Measurements from ENCODE around the gene ALDH4A1.
"Not testable (repeated sequence)": the region's sequence is repeated elsewhere in the genome, so short reads cannot be mapped to it uniquely, and the experiment has no call there.

The ALDH4A1 gene

DNA sequence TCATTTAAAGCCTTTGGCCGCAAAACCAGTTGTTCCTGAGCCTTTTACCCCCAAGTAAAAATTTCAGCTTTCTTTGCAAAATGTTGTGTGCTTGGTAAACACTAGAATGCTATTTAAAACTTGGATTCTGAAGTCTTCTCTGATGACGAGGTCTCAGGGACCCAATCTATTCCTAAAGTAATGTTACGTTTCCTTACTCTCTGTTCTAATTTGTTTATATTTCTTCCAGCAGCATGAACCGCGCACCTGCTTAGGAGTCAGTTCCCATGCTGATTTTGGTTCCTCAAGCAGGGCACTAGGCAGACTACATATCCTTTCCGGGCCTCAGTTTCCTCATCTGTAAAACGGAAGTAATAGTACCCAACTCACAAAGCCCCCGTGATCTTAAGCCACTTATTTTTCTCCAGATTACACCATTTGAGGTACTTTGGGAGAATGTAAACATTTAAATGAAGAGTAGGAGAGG, 969 bp upstream of the ALDH4A1 start:
- no peaks in the 10 kb centered on the region for H3K9me3 ChIP-seq (ENCODE audit: control insufficient read depth in 1 of 2, low read length in 2 of 2)
- no peaks in the 10 kb centered on the region for H3K27me3 ChIP-seq (ENCODE audit: low read depth, low read length)
- no peaks in the 10 kb centered on the region for H3K36me3 ChIP-seq (ENCODE audit: control insufficient read depth in 1 of 2, insufficient read depth in 2 of 2, low read length in 2 of 2)
- H3K27ac ChIP-seq (ENCODE audit: low read length), result peak overlapping the region; percentile 89
- H3K4me1 ChIP-seq (ENCODE audit: control insufficient read depth in 1 of 2, insufficient read depth in 2 of 2, low read length in 2 of 2), result peaks cover 4 to 29% of the 10 kb centered on the region in 2 donors
- H3K4me3 ChIP-seq (ENCODE audit: low read depth in 1 of 2, low read length in 2 of 2), result peak overlapping the region; percentile 75 to 79

DNA sequence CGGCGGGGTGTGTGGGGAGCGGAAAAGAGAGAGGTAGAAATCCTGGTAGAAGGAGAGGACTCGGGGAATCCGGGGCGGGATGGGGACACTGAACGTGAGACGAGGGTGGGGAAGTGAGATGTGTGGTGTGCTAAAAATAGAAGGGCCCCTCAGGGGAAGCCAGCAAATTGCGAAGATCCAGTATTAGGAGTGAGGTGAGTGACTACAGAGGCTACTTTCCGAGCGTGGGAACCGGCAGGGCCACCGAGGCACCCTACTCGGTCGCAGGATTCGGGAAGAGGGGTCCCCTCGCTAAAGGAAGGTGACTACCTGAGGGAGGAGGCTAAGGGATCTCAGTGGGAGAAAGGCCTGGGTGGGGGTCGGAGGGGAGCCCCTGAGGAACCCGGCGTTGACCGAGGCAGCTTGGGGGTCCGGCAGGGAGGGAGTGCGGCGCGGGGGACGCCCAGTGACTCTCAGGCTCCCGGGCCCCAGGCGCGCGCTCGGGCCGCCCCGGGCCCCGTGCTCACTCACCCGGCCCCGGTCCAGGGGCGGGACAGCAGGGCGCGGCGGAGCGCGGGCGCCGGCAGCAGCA, 318 bp downstream of the ALDH4A1 start:
- Histone ChIP-seq H3K4me1 (ENCODE audit: control insufficient read depth in 1 of 2, insufficient read depth in 2 of 2, low read length in 2 of 2) (peaks cover 4 to 17% of the 10 kb centered on the region in 2 donors), H3K4me3 (ENCODE audit: low read depth in 1 of 2, low read length in 2 of 2) (peak overlapping the region; percentile 75 to 79), H3K36me3 (ENCODE audit: control insufficient read depth in 1 of 2, insufficient read depth in 2 of 2, low read length in 2 of 2) (no peaks in the 10 kb centered on the region), H3K27me3 (ENCODE audit: low read depth, low read length) (no peaks in the 10 kb centered on the region), H3K9me3 (ENCODE audit: control insufficient read depth in 1 of 2, low read length in 2 of 2) (no peaks in the 10 kb centered on the region), H3K27ac (ENCODE audit: low read length) (peak overlapping the region; percentile 89)

DNA sequence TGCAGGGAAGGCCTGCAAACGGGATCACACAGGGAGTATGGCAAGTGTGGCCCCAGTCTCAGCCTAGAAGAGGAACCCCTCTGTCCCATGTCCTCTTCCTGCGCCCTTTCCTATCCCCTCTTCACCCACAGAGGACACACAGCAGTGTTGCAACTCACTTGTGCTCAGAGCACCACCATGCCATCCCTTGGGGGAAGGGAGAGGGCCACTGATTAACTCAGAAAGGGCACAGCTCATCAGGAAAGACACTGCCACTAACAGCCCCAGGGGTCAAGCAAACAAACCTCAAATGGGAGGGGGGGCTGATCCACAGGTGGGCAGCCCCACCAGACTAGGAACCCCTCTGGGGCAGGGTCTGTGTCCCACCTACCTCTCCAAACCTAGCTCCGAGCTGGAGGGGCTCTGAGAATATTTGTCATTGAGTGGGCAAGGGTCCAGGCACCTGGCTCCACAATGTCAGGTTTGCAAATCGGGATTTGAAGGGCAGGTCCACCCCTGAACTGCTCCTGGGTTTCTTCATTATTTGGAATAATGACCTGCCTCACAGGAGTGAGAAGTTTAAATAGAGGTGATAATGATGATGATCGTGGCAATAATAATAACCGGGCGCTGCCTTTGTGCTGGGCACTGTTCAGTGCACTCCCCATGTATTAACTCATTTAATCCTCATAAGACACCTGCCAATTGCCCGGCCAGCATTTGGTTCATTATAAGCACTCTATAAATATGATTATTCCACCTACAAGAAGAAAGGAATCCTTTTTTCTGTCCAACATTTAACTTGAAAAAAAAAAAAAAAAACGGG, 1.0 kb downstream of the ALDH4A1 start:
- peaks cover 4 to 13% of the 10 kb centered on the region in 2 donors for H3K4me1 ChIP-seq (ENCODE audit: control insufficient read depth in 1 of 2, insufficient read depth in 2 of 2, low read length in 2 of 2)
- H3K27me3 ChIP-seq (ENCODE audit: low read depth, low read length), result no peaks in the 10 kb centered on the region
- peak overlapping the region; percentile 75 to 79 for H3K4me3 ChIP-seq (ENCODE audit: low read depth in 1 of 2, low read length in 2 of 2)
- no peaks in the 10 kb centered on the region for H3K9me3 ChIP-seq (ENCODE audit: control insufficient read depth in 1 of 2, low read length in 2 of 2)
- H3K27ac ChIP-seq (ENCODE audit: low read length), result no peak overlapping the region
- no peaks in the 10 kb centered on the region for H3K36me3 ChIP-seq (ENCODE audit: control insufficient read depth in 1 of 2, insufficient read depth in 2 of 2, low read length in 2 of 2)

DNA sequence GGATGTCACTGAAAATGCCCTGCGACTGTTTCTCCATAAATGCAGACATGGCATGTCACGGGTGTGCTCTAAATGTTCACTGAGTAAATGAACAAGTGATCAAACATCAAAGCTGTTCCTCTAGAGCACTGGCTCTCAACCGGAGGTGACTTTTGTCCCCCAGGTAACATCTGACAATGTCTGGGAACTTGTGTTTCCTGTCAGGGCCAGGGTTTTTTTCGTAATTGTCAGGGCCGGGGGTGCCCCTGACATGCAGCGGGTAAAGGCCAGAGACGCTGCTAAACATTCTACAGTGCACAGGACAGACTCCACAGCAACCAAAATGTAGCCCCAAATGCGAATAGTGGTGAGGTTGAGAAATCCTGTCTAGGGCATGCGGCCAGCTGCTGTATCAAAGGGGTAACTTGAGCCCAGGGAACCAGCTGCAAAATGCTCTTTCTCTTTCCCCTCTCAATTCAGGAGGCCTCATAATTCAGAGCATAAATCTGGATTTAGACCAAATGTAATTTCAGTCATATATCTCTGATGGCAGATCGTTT, 2.0 kb downstream of the ALDH4A1 start:
- H3K27ac ChIP-seq (ENCODE audit: low read length), result no peak overlapping the region
- H3K4me3 ChIP-seq (ENCODE audit: low read depth in 1 of 2, low read length in 2 of 2), result no peak overlapping the region
- H3K4me1 ChIP-seq (ENCODE audit: control insufficient read depth in 1 of 2, insufficient read depth in 2 of 2, low read length in 2 of 2), result peaks cover 4 to 13% of the 10 kb centered on the region in 2 donors
- H3K9me3 ChIP-seq (ENCODE audit: control insufficient read depth in 1 of 2, low read length in 2 of 2), result no peaks in the 10 kb centered on the region
- no peaks in the 10 kb centered on the region for H3K27me3 ChIP-seq (ENCODE audit: low read depth, low read length)
- no peaks in the 10 kb centered on the region for H3K36me3 ChIP-seq (ENCODE audit: control insufficient read depth in 1 of 2, insufficient read depth in 2 of 2, low read length in 2 of 2)

DNA sequence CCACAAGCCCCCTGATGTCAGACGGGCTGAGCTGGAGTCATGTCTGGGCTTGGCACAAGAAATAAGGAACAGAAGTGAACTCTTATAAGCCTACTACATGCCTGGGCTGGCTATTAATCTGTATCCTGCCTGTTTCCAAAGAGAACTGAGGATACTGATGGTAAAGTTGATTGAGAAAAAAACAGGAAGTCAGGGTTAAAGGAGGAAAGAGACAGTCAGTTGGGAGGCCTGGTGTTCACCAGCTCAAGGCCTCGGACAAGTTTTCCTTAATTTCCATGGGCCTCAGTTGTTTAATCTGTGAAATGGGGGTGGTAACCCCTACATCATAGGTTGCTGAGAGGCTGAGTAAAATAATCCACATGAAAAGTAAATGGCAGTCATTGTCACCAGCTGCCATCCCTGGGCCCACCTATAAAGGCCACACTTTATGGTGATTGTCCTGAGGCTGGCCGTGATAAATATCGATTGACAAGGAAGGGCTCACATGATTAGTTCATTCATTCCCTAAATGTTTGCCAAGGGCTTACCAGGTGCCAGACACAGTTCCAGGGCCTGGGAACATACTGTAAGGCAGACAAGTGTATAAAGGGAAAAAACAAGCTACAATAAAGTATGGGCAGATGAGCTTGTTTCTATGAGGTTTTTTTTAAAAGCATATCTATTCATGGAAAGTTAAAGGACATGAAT, 2.8 kb downstream of the ALDH4A1 start:
- no peak overlapping the region for H3K4me3 ChIP-seq (ENCODE audit: low read depth in 1 of 2, low read length in 2 of 2)
- H3K27ac ChIP-seq (ENCODE audit: low read length), result no peak overlapping the region
- no peaks in the 10 kb centered on the region for H3K27me3 ChIP-seq (ENCODE audit: low read depth, low read length)
- peaks cover 4 to 13% of the 10 kb centered on the region in 2 donors for H3K4me1 ChIP-seq (ENCODE audit: control insufficient read depth in 1 of 2, insufficient read depth in 2 of 2, low read length in 2 of 2)
- H3K9me3 ChIP-seq (ENCODE audit: control insufficient read depth in 1 of 2, low read length in 2 of 2), result no peaks in the 10 kb centered on the region
- H3K36me3 ChIP-seq (ENCODE audit: control insufficient read depth in 1 of 2, insufficient read depth in 2 of 2, low read length in 2 of 2), result no peaks in the 10 kb centered on the region

DNA sequence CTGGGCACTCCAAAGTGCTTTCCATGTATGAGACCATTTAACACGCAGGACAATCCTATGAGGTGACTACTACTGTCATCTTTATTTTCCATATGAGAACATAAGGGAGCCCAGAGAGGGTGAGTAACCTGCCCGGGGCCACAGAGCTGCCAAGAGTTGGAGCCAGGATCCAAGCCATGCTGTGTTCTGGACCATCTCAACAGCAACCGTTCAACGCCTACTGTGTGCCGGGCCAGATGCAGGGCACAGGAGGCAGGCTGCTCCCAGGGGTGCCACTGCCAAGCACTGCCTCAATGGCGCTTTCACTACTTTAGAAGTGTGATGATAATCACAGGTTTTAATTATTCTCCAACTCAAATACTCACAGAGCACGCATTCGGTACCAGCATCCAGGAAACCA, 3.8 kb downstream of the ALDH4A1 start:
- no peaks in the 10 kb centered on the region for H3K36me3 ChIP-seq (ENCODE audit: control insufficient read depth in 1 of 2, insufficient read depth in 2 of 2, low read length in 2 of 2)
- no peak overlapping the region for H3K4me3 ChIP-seq (ENCODE audit: low read depth in 1 of 2, low read length in 2 of 2)

DNA sequence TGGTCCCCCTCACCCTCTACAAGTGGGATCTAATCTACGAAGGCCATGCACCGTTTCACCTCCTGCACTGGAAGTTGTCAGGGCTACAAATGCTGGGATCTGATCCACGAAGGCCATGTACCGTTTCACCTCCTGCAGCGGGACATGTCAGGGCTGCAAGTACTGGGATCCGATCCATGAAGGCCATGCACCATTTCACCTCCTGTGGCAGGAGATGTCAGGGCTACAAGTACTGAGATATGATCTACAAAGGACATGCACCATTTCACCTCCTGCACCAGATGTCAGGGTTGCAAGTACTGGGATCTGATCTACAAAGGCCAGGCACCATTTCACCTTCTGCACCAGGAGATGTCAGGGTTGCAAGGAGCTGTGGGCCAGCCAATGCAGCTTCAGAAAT, 7.0 kb downstream of the ALDH4A1 start:
- Histone ChIP-seq H3K4me3 (ENCODE audit: low read depth in 1 of 2, low read length in 2 of 2) (no peak overlapping the region), H3K9me3 (ENCODE audit: control insufficient read depth in 1 of 2, low read length in 2 of 2) (no peaks in the 10 kb centered on the region), H3K27me3 (ENCODE audit: low read depth, low read length) (no peaks in the 10 kb centered on the region), H3K36me3 (ENCODE audit: control insufficient read depth in 1 of 2, insufficient read depth in 2 of 2, low read length in 2 of 2) (no peaks in the 10 kb centered on the region), H3K27ac (ENCODE audit: low read length) (no peak overlapping the region), H3K4me1 (ENCODE audit: control insufficient read depth in 1 of 2, insufficient read depth in 2 of 2, low read length in 2 of 2) (no peaks in the 10 kb centered on the region)

More for the DNA sequence above, 3.8 kb downstream of the ALDH4A1 start:
- H3K4me1 ChIP-seq (ENCODE audit: control insufficient read depth in 1 of 2, insufficient read depth in 2 of 2, low read length in 2 of 2), result peaks cover 4 to 13% of the 10 kb centered on the region in 2 donors
- no peaks in the 10 kb centered on the region for H3K9me3 ChIP-seq (ENCODE audit: control insufficient read depth in 1 of 2, low read length in 2 of 2)
- H3K27me3 ChIP-seq (ENCODE audit: low read depth, low read length), result no peaks in the 10 kb centered on the region
- no peak overlapping the region for H3K27ac ChIP-seq (ENCODE audit: low read length)

DNA sequence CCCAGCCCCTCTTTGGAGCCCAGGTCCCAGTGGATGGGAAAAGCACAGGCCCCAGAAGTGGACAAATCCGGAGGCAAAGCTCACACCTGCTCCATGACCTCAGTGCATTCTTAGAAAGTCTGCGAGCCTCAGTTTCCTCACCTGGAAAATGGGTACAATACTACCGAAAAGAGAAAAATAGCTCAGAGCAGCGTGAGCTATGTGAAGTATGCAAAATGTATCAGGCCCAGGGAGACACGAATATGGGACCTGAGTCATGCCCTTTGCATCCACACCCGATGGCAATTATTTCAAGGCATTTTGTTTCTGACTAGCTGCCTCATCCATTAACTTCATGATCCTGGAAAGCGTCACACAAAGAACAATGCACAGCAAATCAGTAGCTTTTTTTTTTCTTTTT, 9.2 kb downstream of the ALDH4A1 start:
- Histone ChIP-seq H3K36me3 (ENCODE audit: control insufficient read depth in 1 of 2, insufficient read depth in 2 of 2, low read length in 2 of 2) (no peaks in the 10 kb centered on the region), H3K9me3 (ENCODE audit: control insufficient read depth in 1 of 2, low read length in 2 of 2) (no peaks in the 10 kb centered on the region), H3K4me3 (ENCODE audit: low read depth in 1 of 2, low read length in 2 of 2) (no peak overlapping the region), H3K27ac (ENCODE audit: low read length) (no peak overlapping the region), H3K27me3 (ENCODE audit: low read depth, low read length) (no peaks in the 10 kb centered on the region), H3K4me1 (ENCODE audit: control insufficient read depth in 1 of 2, insufficient read depth in 2 of 2, low read length in 2 of 2) (no peaks in the 10 kb centered on the region)

DNA sequence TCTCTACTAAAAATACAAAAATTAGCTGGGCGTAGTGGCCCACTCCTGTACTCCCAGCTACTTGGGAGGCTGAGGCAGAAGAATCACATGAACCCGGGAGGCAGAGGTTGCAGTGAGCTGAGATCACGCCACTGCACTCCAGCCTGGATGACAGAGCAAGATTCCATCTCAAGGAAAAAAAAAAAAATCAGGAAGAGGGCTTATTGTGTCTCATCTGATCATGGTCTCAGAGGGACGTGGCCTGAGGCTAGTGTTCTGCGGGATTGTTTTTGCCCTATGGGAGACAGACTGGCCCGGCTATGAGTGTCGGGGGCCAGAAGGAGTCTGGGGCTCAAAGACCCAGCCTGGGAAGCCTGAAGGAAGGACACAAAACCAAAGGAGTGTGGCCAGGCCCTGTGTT, 10.5 kb downstream of the ALDH4A1 start:
- not testable (repeated sequence) for H3K4me1 ChIP-seq (ENCODE audit: control insufficient read depth in 1 of 2, insufficient read depth in 2 of 2, low read length in 2 of 2); H3K4me3 ChIP-seq (ENCODE audit: low read depth in 1 of 2, low read length in 2 of 2); H3K36me3 ChIP-seq (ENCODE audit: control insufficient read depth in 1 of 2, insufficient read depth in 2 of 2, low read length in 2 of 2); H3K27ac ChIP-seq (ENCODE audit: low read length); H3K27me3 ChIP-seq (ENCODE audit: low read depth, low read length); H3K9me3 ChIP-seq (ENCODE audit: control insufficient read depth in 1 of 2, low read length in 2 of 2)

DNA sequence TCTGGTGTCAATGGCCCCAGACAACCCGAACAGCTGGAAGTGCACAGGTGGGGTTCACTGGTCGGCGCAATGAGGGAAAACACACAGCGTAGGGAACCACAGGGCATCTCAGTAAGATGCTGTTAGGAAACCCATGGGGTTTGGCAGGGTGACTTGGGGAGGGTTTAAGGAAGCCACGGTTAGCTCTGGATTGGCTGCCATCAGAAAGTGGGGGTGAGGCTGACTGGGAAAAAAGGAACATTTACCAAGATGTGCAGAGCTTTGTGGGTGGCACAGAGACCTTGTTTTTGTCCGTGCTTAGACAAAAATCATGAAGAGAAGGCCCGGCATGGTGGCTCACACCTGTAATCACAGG, 11.0 kb downstream of the ALDH4A1 start:
- Histone ChIP-seq H3K9me3 (ENCODE audit: control insufficient read depth in 1 of 2, low read length in 2 of 2) (no peaks in the 10 kb centered on the region), H3K4me3 (ENCODE audit: low read depth in 1 of 2, low read length in 2 of 2) (no peak overlapping the region), H3K4me1 (ENCODE audit: control insufficient read depth in 1 of 2, insufficient read depth in 2 of 2, low read length in 2 of 2) (no peaks in the 10 kb centered on the region), H3K36me3 (ENCODE audit: control insufficient read depth in 1 of 2, insufficient read depth in 2 of 2, low read length in 2 of 2) (no peaks in the 10 kb centered on the region), H3K27me3 (ENCODE audit: low read depth, low read length) (no peaks in the 10 kb centered on the region), H3K27ac (ENCODE audit: low read length) (peak overlapping the region; percentile 49)

DNA sequence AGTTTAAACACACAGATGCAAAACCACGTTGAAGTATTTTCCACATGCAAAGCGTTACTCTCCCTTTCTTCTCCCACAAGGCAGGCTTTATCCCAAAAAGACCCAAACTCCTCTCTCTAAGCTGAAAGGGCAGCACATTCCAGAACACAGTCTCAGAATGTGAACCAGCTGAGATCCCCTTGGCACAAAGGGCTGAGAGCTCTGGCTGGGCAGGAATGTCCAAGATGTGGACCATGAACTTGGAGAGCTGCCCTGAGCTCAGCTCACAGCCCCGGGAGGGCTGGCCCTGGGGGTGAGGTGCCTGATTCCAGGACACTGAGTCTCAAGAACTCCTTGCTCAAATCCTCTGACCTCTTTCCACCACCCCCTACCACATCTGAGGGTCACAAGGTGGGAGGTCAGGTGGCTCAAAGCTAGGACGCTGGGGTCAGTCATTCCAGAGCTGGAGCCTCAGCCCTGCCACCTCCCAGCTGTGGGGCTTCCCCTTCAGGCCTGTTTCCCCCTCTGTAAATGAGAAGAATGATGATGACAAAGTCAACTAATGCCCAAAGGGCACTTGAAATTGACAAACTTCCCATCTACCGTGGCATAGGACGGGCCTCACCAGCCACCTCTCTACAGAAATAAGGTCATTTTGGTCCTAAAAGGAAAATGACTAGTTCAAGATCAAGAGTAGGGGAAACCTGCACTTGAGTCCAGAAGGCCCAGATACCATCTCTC, 11.5 kb downstream of the ALDH4A1 start:
- Histone ChIP-seq H3K9me3 (ENCODE audit: control insufficient read depth in 1 of 2, low read length in 2 of 2) (no peaks in the 10 kb centered on the region), H3K4me1 (ENCODE audit: control insufficient read depth in 1 of 2, insufficient read depth in 2 of 2, low read length in 2 of 2) (no peaks in the 10 kb centered on the region), H3K27me3 (ENCODE audit: low read depth, low read length) (no peaks in the 10 kb centered on the region), H3K36me3 (ENCODE audit: control insufficient read depth in 1 of 2, insufficient read depth in 2 of 2, low read length in 2 of 2) (no peaks in the 10 kb centered on the region), H3K27ac (ENCODE audit: low read length) (peak overlapping the region; percentile 49), H3K4me3 (ENCODE audit: low read depth in 1 of 2, low read length in 2 of 2) (no peak overlapping the region)
